ENCODE measurements around the gene UBN2.

The UBN2 gene

GRCh38 chr7:139230774-139231512 lies at the start of gene UBN2:
Gene UBN2 (plus strand): TSS chr7:139231237. CDS start chr7:139231485, 248 bp downstream.
- intact Hi-C loops (cut with DNase I; ENCODE audit: low total_unique reads) = loop anchor here (5.0 kb wide), 1 partner anchor 106 kb away; no protein-coding TSS in a partner anchor
- H3K36me3 ChIP-seq = no peaks in the 10 kb centered on the region
- H3K27ac ChIP-seq = peak within 1 kb of the TSS; percentile 90 to 93
- H3K4me1 ChIP-seq = peaks cover 0 to 36% (median 12%) of the 10 kb centered on the region in 4 donors
- H3K9me3 ChIP-seq = no peaks in the 10 kb centered on the region
- peak; percentile 96 to 98 for DNase-seq
- H3K27me3 ChIP-seq = no peaks in the 10 kb centered on the region
- TF ChIP-seq CTCF (IDR thresholded peaks at IDR 0.05) = no peak
- H3K4me3 ChIP-seq = peak within 1 kb of the TSS; percentile 70 to 91

GRCh38 chr7:139181404-139181803 lies 49.6 kb upstream of the UBN2 start:
- TF ChIP-seq CTCF (IDR thresholded peaks at IDR 0.05) = no peak
- peaks cover 10 to 53% (median 30%) of the 10 kb centered on the region in 3 donors for H3K36me3 ChIP-seq
- no peak for DNase-seq
- H3K4me3 ChIP-seq = no peak overlapping the region
- H3K27me3 ChIP-seq = no peaks in the 10 kb centered on the region
- no peak overlapping the region for H3K27ac ChIP-seq
- H3K4me1 ChIP-seq = no peaks in the 10 kb centered on the region
- no peaks in the 10 kb centered on the region for H3K9me3 ChIP-seq
- intact Hi-C loops (cut with DNase I; ENCODE audit: low total_unique reads) = no loop called here

- Histone ChIP-seq H3K9me3 (no peaks in the 10 kb centered on the region), H3K4me3 (no peak overlapping the region), H3K4me1 (no peaks in the 10 kb centered on the region), H3K36me3 (peaks cover 10 to 53% (median 30%) of the 10 kb centered on the region in 3 donors), H3K27ac (no peak overlapping the region), H3K27me3 (no peaks in the 10 kb centered on the region)
- no peak for TF ChIP-seq CTCF (IDR thresholded peaks at IDR 0.05)
- no peak for DNase-seq
- intact Hi-C loops (cut with DNase I; ENCODE audit: low total_unique reads) = no loop called here
Measured at GRCh38 chr7:139182363-139182762, 48.7 kb upstream of the UBN2 start.

- intact Hi-C loops (cut with DNase I; ENCODE audit: low total_unique reads) = no loop called here
- no peak overlapping the region for H3K27ac ChIP-seq
- no peak for DNase-seq
- TF ChIP-seq CTCF (IDR thresholded peaks at IDR 0.05) = no peak
- H3K9me3 ChIP-seq = no peaks in the 10 kb centered on the region
- no peak overlapping the region for H3K4me3 ChIP-seq
- H3K36me3 ChIP-seq = peaks cover 10 to 53% (median 30%) of the 10 kb centered on the region in 3 donors
- no peaks in the 10 kb centered on the region for H3K27me3 ChIP-seq
- no peaks in the 10 kb centered on the region for H3K4me1 ChIP-seq
Measured at GRCh38 chr7:139183251-139183650, 47.8 kb upstream of the UBN2 start.

- H3K4me1 ChIP-seq = no peaks in the 10 kb centered on the region
- H3K9me3 ChIP-seq = no peaks in the 10 kb centered on the region
- no peaks in the 10 kb centered on the region for H3K27me3 ChIP-seq
- TF ChIP-seq CTCF (IDR thresholded peaks at IDR 0.05) = no peak
- no peak for DNase-seq
- H3K4me3 ChIP-seq = no peak overlapping the region
- no peak overlapping the region for H3K27ac ChIP-seq
- intact Hi-C loops (cut with DNase I; ENCODE audit: low total_unique reads) = no loop called here
- H3K36me3 ChIP-seq = peaks cover 10 to 50% (median 31%) of the 10 kb centered on the region in 3 donors
Measured at GRCh38 chr7:139183878-139184338, 47.1 kb upstream of the UBN2 start.
